GM12865 (cell line): ENCODE results near the gene FNDC11.
A peak's percentile ranks its signal among the peaks of the same experiment; 100 is the strongest.

ENCODE experiments used
- DNase-seq: peaks from one replicate; pipeline ENCODE4 v3.0.0; 2010; ENCODE audit warnings: low read depth
- H3K4me3 ChIP-seq: 2 replicates; pipeline ENCODE4 v1.5.1; 2011; ENCODE audit warnings: mild to moderate bottlenecking, low read depth, low read length, control low read depth
- CTCF ChIP-seq: IDR thresholded peaks from 2 replicates; pipeline ENCODE4 v1.5.1; 2011; ENCODE audit warnings: low read length, control low read depth, low read depth, inconsistent platforms; ENCODE audit not compliant: insufficient read depth; ENCODE audit errors: missing control alignments

The FNDC11 gene

GRCh38 chr20:63536241-63536977, 17.6 kb upstream of the FNDC11 start:
- no peak for TF ChIP-seq CTCF
- peak overlapping the region; percentile 59 for H3K4me3 ChIP-seq
- no peak for DNase-seq

- no peak for TF ChIP-seq CTCF
- peak within 1 kb of the TSS; percentile 59 for H3K4me3 ChIP-seq
- peak; percentile 72 for DNase-seq
Measured at GRCh38 chr20:63536997-63537524, 16.9 kb upstream of the FNDC11 start, which contains the start of gene PTK6. TSS of gene PTK6 (minus strand) at chr20:63537376. CDS start at chr20:63537314, 62 bp downstream.

GRCh38 chr20:63537525-63538203, 16.3 kb upstream of the FNDC11 start:
- peak overlapping the region; percentile 59 for H3K4me3 ChIP-seq
- DNase-seq, result peak; percentile 99
- peak; percentile 97 for TF ChIP-seq CTCF

GRCh38 chr20:63538204-63539091, 15.5 kb upstream of the FNDC11 start:
- no peak for TF ChIP-seq CTCF
- peak; percentile 63 for DNase-seq
- H3K4me3 ChIP-seq, result peak overlapping the region; percentile 21

GRCh38 chr20:63539092-63539430, 14.9 kb upstream of the FNDC11 start:
- no peak for DNase-seq
- H3K4me3 ChIP-seq, result no peak overlapping the region
- no peak for TF ChIP-seq CTCF

- no peak overlapping the region for H3K4me3 ChIP-seq
- no peak for DNase-seq
- no peak for TF ChIP-seq CTCF
Measured at GRCh38 chr20:63539441-63540370, 14.3 kb upstream of the FNDC11 start.
